ENCODE measurements around the gene CITED1. TPM values are rescaled to one million over a fixed set of nuclear protein-coding genes. Genes with fewer than 3 reads are reported as not detected.

Gene CITED1
- total RNA-seq, 4 donors from 2014 or later, result 14.5 TPM; not detected in 3

GRCh38 chrX:72271812-72272211, 33.9 kb downstream of the CITED1 start:
- no peak for TF ChIP-seq POLR2A (IDR thresholded peaks at IDR 0.05)
- TF ChIP-seq, protein P1, sequence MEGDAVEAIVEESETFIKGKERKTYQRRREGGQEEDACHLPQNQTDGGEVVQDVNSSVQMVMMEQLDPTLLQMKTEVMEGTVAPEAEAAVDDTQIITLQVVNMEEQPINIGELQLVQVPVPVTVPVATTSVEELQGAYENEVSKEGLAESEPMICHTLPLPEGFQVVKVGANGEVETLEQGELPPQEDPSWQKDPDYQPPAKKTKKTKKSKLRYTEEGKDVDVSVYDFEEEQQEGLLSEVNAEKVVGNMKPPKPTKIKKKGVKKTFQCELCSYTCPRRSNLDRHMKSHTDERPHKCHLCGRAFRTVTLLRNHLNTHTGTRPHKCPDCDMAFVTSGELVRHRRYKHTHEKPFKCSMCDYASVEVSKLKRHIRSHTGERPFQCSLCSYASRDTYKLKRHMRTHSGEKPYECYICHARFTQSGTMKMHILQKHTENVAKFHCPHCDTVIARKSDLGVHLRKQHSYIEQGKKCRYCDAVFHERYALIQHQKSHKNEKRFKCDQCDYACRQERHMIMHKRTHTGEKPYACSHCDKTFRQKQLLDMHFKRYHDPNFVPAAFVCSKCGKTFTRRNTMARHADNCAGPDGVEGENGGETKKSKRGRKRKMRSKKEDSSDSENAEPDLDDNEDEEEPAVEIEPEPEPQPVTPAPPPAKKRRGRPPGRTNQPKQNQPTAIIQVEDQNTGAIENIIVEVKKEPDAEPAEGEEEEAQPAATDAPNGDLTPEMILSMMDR (IDR thresholded peaks at IDR 0.05), result no peak
- intact Hi-C loops (cut with DNase I; ENCODE audit: low total_unique reads), result no loop called here
- Histone ChIP-seq H3K4me3 (no peak overlapping the region), H3K27ac (no peak overlapping the region), H3K27me3 (no peaks in the 10 kb centered on the region), H3K36me3 (no peaks in the 10 kb centered on the region), H3K4me1 (no peaks in the 10 kb centered on the region), H3K9me3 (no peaks in the 10 kb centered on the region)
- no peak for DNase-seq

- H3K27me3 ChIP-seq, result no peaks in the 10 kb centered on the region
- no peaks in the 10 kb centered on the region for H3K9me3 ChIP-seq
- TF ChIP-seq POLR2A (IDR thresholded peaks at IDR 0.05), result no peak
- TF ChIP-seq, protein P1 (IDR thresholded peaks at IDR 0.05), result no peak
- no peak for DNase-seq
- no peak overlapping the region for H3K27ac ChIP-seq
- no peaks in the 10 kb centered on the region for H3K4me1 ChIP-seq
- intact Hi-C loops (cut with DNase I; ENCODE audit: low total_unique reads), result no loop called here
- no peak overlapping the region for H3K4me3 ChIP-seq
- H3K36me3 ChIP-seq, result no peaks in the 10 kb centered on the region
These were observed 34.5 kb downstream of the CITED1 start for GRCh38 chrX:72271091-72271788.

GRCh38 chrX:72270316-72270866, 35.3 kb downstream of the CITED1 start:
- DNase-seq, result no peak
- H3K27me3 ChIP-seq, result no peaks in the 10 kb centered on the region
- intact Hi-C loops (cut with DNase I; ENCODE audit: low total_unique reads), result no loop called here
- no peaks in the 10 kb centered on the region for H3K4me1 ChIP-seq
- no peak overlapping the region for H3K4me3 ChIP-seq
- no peaks in the 10 kb centered on the region for H3K9me3 ChIP-seq
- H3K27ac ChIP-seq, result no peak overlapping the region
- TF ChIP-seq, protein P1 (IDR thresholded peaks at IDR 0.05), result no peak
- no peak for TF ChIP-seq POLR2A (IDR thresholded peaks at IDR 0.05)
- no peaks in the 10 kb centered on the region for H3K36me3 ChIP-seq

GRCh38 chrX:72269671-72270251, 36.0 kb downstream of the CITED1 start:
- Histone ChIP-seq H3K36me3 (no peaks in the 10 kb centered on the region), H3K27ac (no peak overlapping the region), H3K4me1 (no peaks in the 10 kb centered on the region), H3K4me3 (no peak overlapping the region), H3K9me3 (no peaks in the 10 kb centered on the region), H3K27me3 (no peaks in the 10 kb centered on the region)
- no peak for TF ChIP-seq POLR2A (IDR thresholded peaks at IDR 0.05)
- TF ChIP-seq, protein P1 (IDR thresholded peaks at IDR 0.05), result no peak
- no peak for DNase-seq
- intact Hi-C loops (cut with DNase I; ENCODE audit: low total_unique reads), result no loop called here
